T-helper 17 cell (primary cell): Measurements from ENCODE around the gene AK4. TPM values are rescaled to one million over a fixed set of nuclear protein-coding genes. Genes with fewer than 3 reads are reported as not detected.
"Not testable (repeated sequence)": the region's sequence is repeated elsewhere in the genome, so short reads cannot be mapped to it uniquely, and the experiment has no call there.

Experiments used
- ATAC-seq: fragments of 150-1000 bp; cut with Tn5 transposase; 2 replicates; pipeline ENCODE4 v1.10.0; 2021; ENCODE audit warnings: mild to moderate bottlenecking, moderate library complexity
- DNase-seq, 3 donors: peaks; one replicate each; pipeline versions ENCODE4 v3.0.0 to v3.0.0-alpha.2; 2020 to 2021
- H3K9me3 ChIP-seq: one replicate; pipeline ENCODE4 v1.7.0; 2013; ENCODE audit warnings: low read length, mild to moderate bottlenecking; ENCODE audit not compliant: control insufficient read depth, poor library complexity, severe bottlenecking
- H3K27ac Mint-ChIP-seq: one replicate; pipeline ENCODE4 v1.8.0; 2022; ENCODE audit warnings: mild to moderate bottlenecking, moderate library complexity, mixed read lengths
- H3K27me3 Mint-ChIP-seq: one replicate; pipeline ENCODE4 v1.8.0; 2022; ENCODE audit warnings: mixed read lengths
- H3K36me3 Mint-ChIP-seq: one replicate; pipeline ENCODE4 v1.8.0; 2022; ENCODE audit warnings: low read depth, mixed read lengths
- H3K4me1 Mint-ChIP-seq: one replicate; pipeline ENCODE4 v1.8.0; 2022; ENCODE audit warnings: mild to moderate bottlenecking, mixed read lengths
- H3K4me3 Mint-ChIP-seq: one replicate; pipeline ENCODE4 v1.8.0; 2022; ENCODE audit warnings: mild to moderate bottlenecking, moderate library complexity, mixed read lengths
- total RNA-seq, 4 donors: library from RNA in 2 of 4; stranded (reverse) in 2 of 4; gene quantifications; one replicate each; pipeline ENCODE4 v1.2.3 and lab custom pipeline; 2022 to 2026

AK4 gene
- total RNA-seq, 2 donors from 2014 or later, result 0.05 to 0.07 TPM

- not testable (repeated sequence) for H3K27ac Mint-ChIP-seq, DNase-seq, H3K36me3 Mint-ChIP-seq, H3K4me3 Mint-ChIP-seq, ATAC-seq, H3K9me3 ChIP-seq, H3K4me1 Mint-ChIP-seq
- H3K27me3 Mint-ChIP-seq, result peaks cover 23% of the 10 kb centered on the region
Measured at GRCh38 chr1:65159291-65159688, 11.3 kb downstream of the AK4 start.

GRCh38 chr1:65159801-65160523 is 12.0 kb downstream of the AK4 start:
- no peak overlapping the region for H3K27ac Mint-ChIP-seq
- H3K36me3 Mint-ChIP-seq, result no peaks in the 10 kb centered on the region
- no peak overlapping the region for H3K4me3 Mint-ChIP-seq
- DNase-seq (no peak), ATAC-seq (no peak)
- H3K9me3 ChIP-seq, result no peaks in the 10 kb centered on the region
- no peaks in the 10 kb centered on the region for H3K4me1 Mint-ChIP-seq
- peaks cover 27% of the 10 kb centered on the region for H3K27me3 Mint-ChIP-seq

GRCh38 chr1:65163201-65163805 is 15.3 kb downstream of the AK4 start:
- no peak for ATAC-seq
- peaks cover 6% of the 10 kb centered on the region for H3K4me1 Mint-ChIP-seq
- no peak overlapping the region for H3K4me3 Mint-ChIP-seq

GRCh38 chr1:65164101-65164500 is 16.1 kb downstream of the AK4 start:
- not testable (repeated sequence) for H3K36me3 Mint-ChIP-seq, H3K9me3 ChIP-seq, H3K4me1 Mint-ChIP-seq, H3K4me3 Mint-ChIP-seq, ATAC-seq, DNase-seq, H3K27ac Mint-ChIP-seq
- peaks cover 41% of the 10 kb centered on the region for H3K27me3 Mint-ChIP-seq

More at GRCh38 chr1:65163201-65163805, 15.3 kb downstream of the AK4 start:
- H3K36me3 Mint-ChIP-seq, result no peaks in the 10 kb centered on the region
- no peak overlapping the region for H3K27ac Mint-ChIP-seq
- peaks cover 36% of the 10 kb centered on the region for H3K27me3 Mint-ChIP-seq
- H3K9me3 ChIP-seq, result no peaks in the 10 kb centered on the region
- DNase-seq, result no peak

- Mint-ChIP-seq H3K4me3 (no peak overlapping the region), H3K27ac (no peak overlapping the region), H3K27me3 (peaks cover 41% of the 10 kb centered on the region), H3K36me3 (no peaks in the 10 kb centered on the region), H3K4me1 (peaks cover 6% of the 10 kb centered on the region)
- ATAC-seq, result no peak
- H3K9me3 ChIP-seq, result no peaks in the 10 kb centered on the region
- DNase-seq, result no peak
Measured at GRCh38 chr1:65164633-65165032, 16.6 kb downstream of the AK4 start.

- H3K27me3 Mint-ChIP-seq, result peaks cover 41% of the 10 kb centered on the region
- no peaks in the 10 kb centered on the region for H3K36me3 Mint-ChIP-seq
- H3K4me3 Mint-ChIP-seq, result no peak overlapping the region
- no peak overlapping the region for H3K27ac Mint-ChIP-seq
- ATAC-seq, result no peak
- no peaks in the 10 kb centered on the region for H3K9me3 ChIP-seq
- DNase-seq, result no peak
- peaks cover 6% of the 10 kb centered on the region for H3K4me1 Mint-ChIP-seq
Measured at GRCh38 chr1:65165269-65165993, 17.4 kb downstream of the AK4 start.

GRCh38 chr1:65166572-65167305 is 18.7 kb downstream of the AK4 start:
- H3K4me1 Mint-ChIP-seq, result peaks cover 6% of the 10 kb centered on the region
- H3K27ac Mint-ChIP-seq, result no peak overlapping the region
- ATAC-seq, result no peak
- no peak for DNase-seq
- no peak overlapping the region for H3K4me3 Mint-ChIP-seq
- peaks cover 36% of the 10 kb centered on the region for H3K27me3 Mint-ChIP-seq
- no peaks in the 10 kb centered on the region for H3K9me3 ChIP-seq
- no peaks in the 10 kb centered on the region for H3K36me3 Mint-ChIP-seq

GRCh38 chr1:65167586-65168242 is 19.7 kb downstream of the AK4 start:
- Mint-ChIP-seq H3K4me1 (peaks cover 6% of the 10 kb centered on the region), H3K36me3 (no peaks in the 10 kb centered on the region)
- no peak for ATAC-seq

GRCh38 chr1:65168867-65169266 is 20.9 kb downstream of the AK4 start:
- H3K4me3 Mint-ChIP-seq, result no peak overlapping the region
- peaks cover 6% of the 10 kb centered on the region for H3K4me1 Mint-ChIP-seq
- H3K27me3 Mint-ChIP-seq, result peaks cover 34% of the 10 kb centered on the region
- H3K9me3 ChIP-seq, result no peaks in the 10 kb centered on the region
- no peak overlapping the region for H3K27ac Mint-ChIP-seq
- DNase-seq (no peak), ATAC-seq (no peak)
- no peaks in the 10 kb centered on the region for H3K36me3 Mint-ChIP-seq

More at GRCh38 chr1:65167586-65168242, 19.7 kb downstream of the AK4 start:
- Mint-ChIP-seq H3K27ac (no peak overlapping the region), H3K27me3 (peaks cover 31% of the 10 kb centered on the region), H3K4me3 (no peak overlapping the region)
- no peaks in the 10 kb centered on the region for H3K9me3 ChIP-seq
- no peak for DNase-seq

GRCh38 chr1:65170511-65171142 is 22.6 kb downstream of the AK4 start:
- H3K4me1 Mint-ChIP-seq, result peaks cover 5% of the 10 kb centered on the region
- ATAC-seq, result no peak
- no peak overlapping the region for H3K4me3 Mint-ChIP-seq
- peaks cover 37% of the 10 kb centered on the region for H3K27me3 Mint-ChIP-seq
- no peak overlapping the region for H3K27ac Mint-ChIP-seq
- DNase-seq, result no peak
- no peaks in the 10 kb centered on the region for H3K9me3 ChIP-seq
- no peaks in the 10 kb centered on the region for H3K36me3 Mint-ChIP-seq

- H3K4me3 Mint-ChIP-seq, result no peak overlapping the region
- H3K9me3 ChIP-seq, result no peaks in the 10 kb centered on the region
- no peak for DNase-seq
- no peak overlapping the region for H3K27ac Mint-ChIP-seq
- H3K27me3 Mint-ChIP-seq, result peaks cover 42% of the 10 kb centered on the region
- H3K4me1 Mint-ChIP-seq, result no peaks in the 10 kb centered on the region
- ATAC-seq, result no peak
- no peaks in the 10 kb centered on the region for H3K36me3 Mint-ChIP-seq
Measured at GRCh38 chr1:65172936-65173690, 25.1 kb downstream of the AK4 start.

GRCh38 chr1:65174585-65174984 is 26.6 kb downstream of the AK4 start:
- DNase-seq (no peak), ATAC-seq (no peak)
- Mint-ChIP-seq H3K36me3 (no peaks in the 10 kb centered on the region), H3K4me1 (no peaks in the 10 kb centered on the region), H3K4me3 (no peak overlapping the region), H3K27ac (no peak overlapping the region), H3K27me3 (peaks cover 46% of the 10 kb centered on the region)
- no peaks in the 10 kb centered on the region for H3K9me3 ChIP-seq
